Neural crest cell (in vitro differentiated cells): ENCODE results near the gene ART3. TPM values are rescaled to one million over a fixed set of nuclear protein-coding genes. Genes with fewer than 3 reads are reported as not detected.

Experiments
- DNase-seq: peaks from one replicate; pipeline ENCODE4 v3.0.0; 2021; ENCODE audit warnings: low read depth, mixed read lengths, low spot score
- H3K27ac Mint-ChIP-seq: one replicate; pipeline ENCODE4 v1.8.0; 2021; ENCODE audit warnings: mild to moderate bottlenecking, mixed read lengths; ENCODE audit not compliant: unreplicated experiment
- H3K27me3 Mint-ChIP-seq: 2 replicates; pipeline ENCODE4 v1.8.0; 2021; ENCODE audit warnings: low read depth, mild to moderate bottlenecking, mixed read lengths
- H3K36me3 Mint-ChIP-seq: 2 replicates; pipeline ENCODE4 v1.8.0; 2021; ENCODE audit warnings: low read depth, mild to moderate bottlenecking, mixed read lengths
- H3K4me1 Mint-ChIP-seq: 2 replicates; pipeline ENCODE4 v1.8.0; 2021; ENCODE audit warnings: mixed read lengths
- H3K4me3 Mint-ChIP-seq: one replicate; pipeline ENCODE4 v1.8.0; 2021; ENCODE audit warnings: mild to moderate bottlenecking, mixed read lengths
- H3K9me3 Mint-ChIP-seq: 2 replicates; pipeline ENCODE4 v1.8.0; 2021; ENCODE audit warnings: mixed read lengths
- CTCF ChIP-seq: fragments of 200-600 bp; sonication (generic); conservative IDR thresholded peaks from 2 replicates; pipeline ENCODE4 v1.5.0; 2021; ENCODE audit warnings: antibody characterized with exemption, mild to moderate bottlenecking
- total RNA-seq: library from RNA; stranded (reverse); gene quantifications from 2 replicates; pipeline ENCODE4 v1.2.1, GENCODE V29; 2021

ART3 gene
- total RNA-seq, 1 donor from 2014 or later = not detected

- H3K4me3 Mint-ChIP-seq = no peak overlapping the region
- H3K27me3 Mint-ChIP-seq = no peaks in the 10 kb centered on the region
- no peaks in the 10 kb centered on the region for H3K4me1 Mint-ChIP-seq
- TF ChIP-seq CTCF = no peak
- no peak for DNase-seq
- no peaks in the 10 kb centered on the region for H3K9me3 Mint-ChIP-seq
- H3K27ac Mint-ChIP-seq = no peak overlapping the region
- H3K36me3 Mint-ChIP-seq = peaks cover 21% of the 10 kb centered on the region
These were observed 85.8 kb downstream of the ART3 start for GRCh38 chr4:76160355-76160754.

Other genes with a start within 250 kb of the ART3 start
- 0.09 TPM in 1 of 2 replicates, not detected in the other for gene PPEF2, start 172.3 kb upstream of the ART3 start, total RNA-seq
- gene NAAA, start 133.7 kb upstream of the ART3 start, total RNA-seq = 3.3 and 3.5 TPM in 2 replicates
- gene SDAD1, start 83.8 kb upstream of the ART3 start, total RNA-seq = 52.1 and 55.8 TPM in 2 replicates
- not detected in 2 replicates for gene CXCL9, start 67.2 kb upstream of the ART3 start, total RNA-seq
- gene CXCL10, start 51.2 kb upstream of the ART3 start, total RNA-seq = not detected in 2 replicates
- gene CXCL11, start 38.6 kb upstream of the ART3 start, total RNA-seq = not detected in 2 replicates
- gene NUP54, start 73.7 kb downstream of the ART3 start, total RNA-seq = 67.0 and 73.3 TPM in 2 replicates
- 60.0 and 60.8 TPM in 2 replicates for gene SCARB2, start 139.1 kb downstream of the ART3 start, total RNA-seq
- 1.4 and 1.6 TPM in 2 replicates for gene FAM47E, start 177.0 kb downstream of the ART3 start, total RNA-seq
- 0.47 and 0.57 TPM in 2 replicates for gene STBD1, start 232.0 kb downstream of the ART3 start, total RNA-seq